Measurements from ENCODE around the gene INPP5A.

DNA sequence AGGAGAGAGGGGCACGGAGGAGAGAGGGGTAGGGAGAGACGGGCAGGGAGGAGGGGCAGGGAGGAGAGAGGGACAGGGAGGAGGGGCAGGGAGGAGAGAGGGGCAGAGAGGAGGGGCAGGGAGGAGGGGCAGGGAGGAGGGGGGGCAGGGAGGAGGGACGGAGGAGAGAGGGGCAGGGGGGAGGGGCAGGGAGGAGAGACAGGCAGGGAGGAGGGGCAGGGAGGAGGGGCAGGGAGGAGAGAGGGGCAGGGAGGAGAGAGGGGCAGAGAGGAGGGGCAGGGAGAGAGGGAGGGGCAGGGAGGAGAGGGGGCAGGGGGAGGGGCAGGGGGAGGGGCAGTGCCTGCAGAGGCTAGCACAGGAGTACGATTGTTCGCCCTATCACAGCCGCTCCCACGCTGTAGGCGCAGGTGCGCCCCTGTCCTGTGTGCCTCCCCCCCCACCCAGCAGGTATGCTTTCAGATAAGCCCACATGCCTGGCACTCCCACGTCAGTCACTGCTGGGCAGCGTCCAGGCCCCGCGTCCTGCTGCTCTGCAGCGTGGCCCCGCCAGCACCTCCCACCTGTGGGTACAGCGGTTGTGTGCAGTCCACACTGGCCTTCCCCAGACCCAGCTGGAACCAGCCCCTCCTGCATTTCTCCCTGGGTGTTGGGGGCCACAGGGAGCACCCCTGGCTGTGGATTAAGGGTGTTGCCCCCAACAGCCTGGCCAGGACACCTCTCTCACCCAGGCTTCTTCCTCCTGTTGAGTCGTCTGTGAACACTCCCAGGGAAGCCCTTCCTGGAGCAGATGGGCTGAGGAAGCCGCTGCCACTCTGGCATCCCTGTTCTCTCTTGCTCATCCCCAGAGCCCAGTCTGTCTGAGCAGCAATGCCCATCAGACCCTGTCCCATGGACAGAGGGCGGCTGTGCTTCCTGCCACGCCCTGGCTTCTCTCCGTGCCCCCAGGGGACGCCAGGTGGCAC is 237.6 kb downstream of the INPP5A start:
- TF ChIP-seq, protein P1, sequence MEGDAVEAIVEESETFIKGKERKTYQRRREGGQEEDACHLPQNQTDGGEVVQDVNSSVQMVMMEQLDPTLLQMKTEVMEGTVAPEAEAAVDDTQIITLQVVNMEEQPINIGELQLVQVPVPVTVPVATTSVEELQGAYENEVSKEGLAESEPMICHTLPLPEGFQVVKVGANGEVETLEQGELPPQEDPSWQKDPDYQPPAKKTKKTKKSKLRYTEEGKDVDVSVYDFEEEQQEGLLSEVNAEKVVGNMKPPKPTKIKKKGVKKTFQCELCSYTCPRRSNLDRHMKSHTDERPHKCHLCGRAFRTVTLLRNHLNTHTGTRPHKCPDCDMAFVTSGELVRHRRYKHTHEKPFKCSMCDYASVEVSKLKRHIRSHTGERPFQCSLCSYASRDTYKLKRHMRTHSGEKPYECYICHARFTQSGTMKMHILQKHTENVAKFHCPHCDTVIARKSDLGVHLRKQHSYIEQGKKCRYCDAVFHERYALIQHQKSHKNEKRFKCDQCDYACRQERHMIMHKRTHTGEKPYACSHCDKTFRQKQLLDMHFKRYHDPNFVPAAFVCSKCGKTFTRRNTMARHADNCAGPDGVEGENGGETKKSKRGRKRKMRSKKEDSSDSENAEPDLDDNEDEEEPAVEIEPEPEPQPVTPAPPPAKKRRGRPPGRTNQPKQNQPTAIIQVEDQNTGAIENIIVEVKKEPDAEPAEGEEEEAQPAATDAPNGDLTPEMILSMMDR (IDR thresholded peaks at IDR 0.05; ENCODE audit: low read length), result no peak
- TF ChIP-seq EZH2 (optimal IDR thresholded peaks at IDR 0.05; ENCODE audit: low read depth, low read length), result no peak
- TF ChIP-seq EZH2phosphoT487 (IDR thresholded peaks at IDR 0.05; ENCODE audit: low read length), result no peak
